ENCODE data around the gene DOCK8. TPM values are rescaled to one million over a fixed set of nuclear protein-coding genes. Genes with fewer than 3 reads are reported as not detected.

The DOCK8 gene
- total and polyA plus RNA-seq, 10 of the 15 experiments (the other 5 are each of a cell fraction or from before 2014, with no cell fraction given): 35.4 to 100 (median 44.7) TPM

GRCh38 chr9:318646-319045 lies 104.0 kb downstream of the DOCK8 start:
- no peak for ATAC-seq
- in situ Hi-C loops (cut with MboI): no loop called here
- Histone ChIP-seq H3K9ac (ENCODE audit: control insufficient read depth, insufficient read depth, low read length) (no peak overlapping the region), H3K27me3 (replicated peaks in 1 of 2; ENCODE audit: control insufficient read depth in 2 of 2, insufficient read depth in 2 of 2, low read length in 1 of 2) (no peaks in the 10 kb centered on the region), H3K79me2 (ENCODE audit: control insufficient read depth, insufficient read depth, low read length) (no peaks in the 10 kb centered on the region), H3K9me3 (replicated peaks; ENCODE audit: control insufficient read depth, insufficient read depth, low read length) (no peaks in the 10 kb centered on the region), H3K4me1 (ENCODE audit: control insufficient read depth, insufficient read depth, low read length) (no peaks in the 10 kb centered on the region), H3K36me3 (ENCODE audit: control insufficient read depth in 2 of 2, insufficient read depth in 2 of 2, low read length in 1 of 2) (peaks cover 3 to 30% of the 10 kb centered on the region in 2 experiments), H3K27ac (ENCODE audit: control insufficient read depth, insufficient read depth) (no peak overlapping the region), H2AFZ (ENCODE audit: control insufficient read depth, low read depth, low read length) (no peak overlapping the region), H3K4me2 (ENCODE audit: control insufficient read depth, insufficient read depth) (no peak overlapping the region), H3K4me3 (no peak overlapping the region), H4K20me1 (ENCODE audit: control insufficient read depth, insufficient read depth) (no peaks in the 10 kb centered on the region)
- FAIRE-seq: no peak
- no TSS peak for BruUV-seq (replicated peaks)
- DNase-seq (ENCODE audit: low read depth, low spot score): no peak
- ChIA-PET CTCF (no interaction called here), POLR2A (no interaction called here), SMC1A (ENCODE audit: uncharacterized antibody, unreplicated experiment) (no interaction called here), RAD21 (ENCODE audit: unreplicated experiment) (no interaction called here)
- intact Hi-C loops (cut with micrococcal nuclease; ENCODE audit: unreplicated experiment): no loop called here
- TF ChIP-seq IKZF2 (IDR thresholded peaks at IDR 0.05) (no peak), BMI1 (IDR thresholded peaks at IDR 0.05; ENCODE audit: borderline replicate concordance) (no peak), NRF1 (conservative IDR thresholded peaks at IDR 0.05; ENCODE audit: low read depth, low read length) (no peak), MYB (IDR thresholded peaks at IDR 0.05; ENCODE audit: borderline replicate concordance, low read depth, low read length) (no peak), NFIC (IDR thresholded peaks at IDR 0.05; ENCODE audit: low read depth, low read length) (no peak), PML (IDR thresholded peaks at IDR 0.05; ENCODE audit: low read length) (no peak), TCF12 (IDR thresholded peaks at IDR 0.05; ENCODE audit: low read depth, low read length) (no peak), USF1 (IDR thresholded peaks at IDR 0.05; ENCODE audit: borderline replicate concordance, extremely low read length, insufficient read depth, low read depth, low read length) (no peak), ZNF687 (IDR thresholded peaks at IDR 0.05) (no peak), CHD2 (IDR thresholded peaks at IDR 0.05; ENCODE audit: borderline replicate concordance, low read depth, low read length) (no peak)
- 97% methylated on average over 4 of the region's 4 CpGs for WGBS (ENCODE audit: insufficient coverage, insufficient replicate concordance, low lambda C conversion rate, missing lambda C conversion rate)

Measured in GM12878 (cell line).